Measurements from ENCODE around the gene TPD52L2.
"Not testable (repeated sequence)": the region's sequence is repeated elsewhere in the genome, so short reads cannot be mapped to it uniquely, and the experiment has no call there.

TPD52L2 gene

DNA sequence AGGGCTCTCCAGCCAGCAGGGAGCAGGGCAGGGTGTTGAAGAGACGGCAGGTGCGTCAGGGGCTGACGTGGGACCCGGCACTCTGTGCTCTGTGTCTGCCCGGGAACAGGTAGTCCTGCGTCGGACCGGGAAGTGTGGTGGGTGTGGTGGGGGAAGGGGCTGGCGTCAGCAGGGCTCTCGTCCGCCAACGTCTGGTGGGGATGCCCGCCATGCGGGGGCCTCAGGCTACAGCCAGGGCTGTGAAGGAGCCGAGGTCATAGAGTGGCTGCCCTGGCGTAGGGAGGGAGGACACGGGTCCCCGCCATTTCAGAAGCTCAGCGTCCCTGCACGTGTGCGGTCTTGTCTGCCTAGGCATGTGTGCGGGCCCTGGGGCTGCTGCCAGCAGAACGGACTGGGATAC lies 55.2 kb downstream of the TPD52L2 start:
- Histone ChIP-seq H3K36me3 (ENCODE audit: control insufficient read depth, insufficient read depth, low read length) (no peaks in the 10 kb centered on the region), H3K9me3 (ENCODE audit: control insufficient read depth, insufficient read depth, low read length) (no peaks in the 10 kb centered on the region), H3K4me3 (ENCODE audit: low read depth, low read length) (no peak overlapping the region), H3K4me1 (ENCODE audit: control insufficient read depth, insufficient read depth, low read length) (no peaks in the 10 kb centered on the region), H3K9ac (ENCODE audit: low read depth, low read length) (no peak overlapping the region), H3K27me3 (ENCODE audit: control insufficient read depth, insufficient read depth, low read length) (no peaks in the 10 kb centered on the region)

DNA sequence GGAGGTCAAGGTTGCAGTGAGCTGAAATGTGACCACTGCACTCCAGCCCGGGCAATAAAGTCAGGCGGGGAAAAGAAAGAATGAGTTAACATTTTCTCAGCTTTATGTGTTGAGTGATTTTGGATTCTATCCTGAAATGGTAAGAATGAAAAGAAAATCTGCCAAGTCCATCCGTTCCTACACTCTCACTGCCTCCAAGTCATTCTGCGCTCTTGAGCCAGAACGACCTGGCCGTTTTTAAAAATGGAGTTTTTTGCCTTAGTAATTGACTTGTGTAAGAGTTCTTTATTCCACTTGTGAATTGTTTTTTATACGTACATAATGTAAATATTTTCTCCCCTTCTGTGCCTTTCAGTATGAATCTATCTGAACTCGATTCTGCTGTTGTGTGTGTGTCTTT lies 58.6 kb downstream of the TPD52L2 start:
- no peak overlapping the region for H3K9ac ChIP-seq (ENCODE audit: low read depth, low read length)
- H3K4me1 ChIP-seq (ENCODE audit: control insufficient read depth, insufficient read depth, low read length), result no peaks in the 10 kb centered on the region

DNA sequence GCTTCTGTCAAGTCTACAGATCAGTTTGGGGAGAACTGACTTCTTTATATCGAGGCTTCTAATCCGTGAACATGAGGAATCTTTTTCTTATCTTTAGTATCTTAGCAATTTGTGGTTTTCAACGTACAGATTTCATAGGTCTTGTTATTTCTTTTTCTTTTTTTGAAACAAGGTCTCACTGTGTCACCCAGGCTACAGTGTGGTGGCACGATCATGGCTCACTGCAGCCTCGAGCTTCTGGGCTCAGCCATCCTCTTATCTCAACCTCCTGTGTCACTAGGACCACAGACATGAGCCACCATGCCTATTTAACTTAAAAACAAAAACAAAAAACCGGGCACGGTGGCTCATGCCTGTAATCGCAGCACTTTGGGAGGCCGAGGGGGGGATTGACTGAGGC lies 59.2 kb downstream of the TPD52L2 start:
- Histone ChIP-seq H3K4me1 (ENCODE audit: control insufficient read depth, insufficient read depth, low read length) (no peaks in the 10 kb centered on the region), H3K36me3 (ENCODE audit: control insufficient read depth, insufficient read depth, low read length) (peaks cover 14% of the 10 kb centered on the region), H3K9ac (ENCODE audit: low read depth, low read length) (no peak overlapping the region), H3K9me3 (ENCODE audit: control insufficient read depth, insufficient read depth, low read length) (no peaks in the 10 kb centered on the region), H3K4me3 (ENCODE audit: low read depth, low read length) (no peak overlapping the region), H3K27me3 (ENCODE audit: control insufficient read depth, insufficient read depth, low read length) (no peaks in the 10 kb centered on the region)

More for the DNA sequence above, 58.6 kb downstream of the TPD52L2 start:
- H3K4me3 ChIP-seq (ENCODE audit: low read depth, low read length), result no peak overlapping the region
- H3K27me3 ChIP-seq (ENCODE audit: control insufficient read depth, insufficient read depth, low read length), result no peaks in the 10 kb centered on the region
- H3K36me3 ChIP-seq (ENCODE audit: control insufficient read depth, insufficient read depth, low read length), result peaks cover 8% of the 10 kb centered on the region
- no peaks in the 10 kb centered on the region for H3K9me3 ChIP-seq (ENCODE audit: control insufficient read depth, insufficient read depth, low read length)

DNA sequence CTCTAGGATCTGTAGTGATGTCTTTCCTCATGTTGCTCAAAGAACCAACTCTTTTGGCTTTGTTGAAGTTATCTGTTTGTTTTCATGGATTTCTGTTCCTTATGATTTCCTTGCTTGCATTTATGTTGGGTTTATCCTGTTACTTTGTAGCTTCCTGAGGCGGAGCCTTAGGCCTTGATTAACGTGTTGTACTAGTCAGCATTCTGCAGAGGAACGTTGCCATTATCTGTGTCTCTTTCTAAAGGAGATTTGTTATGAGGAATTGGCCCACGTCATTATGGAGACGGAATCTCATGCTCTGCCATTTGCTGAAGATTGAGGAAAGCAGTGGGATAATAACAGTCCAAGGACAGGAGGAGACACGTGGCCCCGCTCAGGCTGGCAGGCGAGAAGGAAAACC lies 61.2 kb downstream of the TPD52L2 start:
- no peaks in the 10 kb centered on the region for H3K9me3 ChIP-seq (ENCODE audit: control insufficient read depth, insufficient read depth, low read length)
- H3K36me3 ChIP-seq (ENCODE audit: control insufficient read depth, insufficient read depth, low read length), result peaks cover 28% of the 10 kb centered on the region
- H3K27me3 ChIP-seq (ENCODE audit: control insufficient read depth, insufficient read depth, low read length), result no peaks in the 10 kb centered on the region
- no peak overlapping the region for H3K9ac ChIP-seq (ENCODE audit: low read depth, low read length)
- H3K4me3 ChIP-seq (ENCODE audit: low read depth, low read length), result no peak overlapping the region
- H3K4me1 ChIP-seq (ENCODE audit: control insufficient read depth, insufficient read depth, low read length), result no peaks in the 10 kb centered on the region

DNA sequence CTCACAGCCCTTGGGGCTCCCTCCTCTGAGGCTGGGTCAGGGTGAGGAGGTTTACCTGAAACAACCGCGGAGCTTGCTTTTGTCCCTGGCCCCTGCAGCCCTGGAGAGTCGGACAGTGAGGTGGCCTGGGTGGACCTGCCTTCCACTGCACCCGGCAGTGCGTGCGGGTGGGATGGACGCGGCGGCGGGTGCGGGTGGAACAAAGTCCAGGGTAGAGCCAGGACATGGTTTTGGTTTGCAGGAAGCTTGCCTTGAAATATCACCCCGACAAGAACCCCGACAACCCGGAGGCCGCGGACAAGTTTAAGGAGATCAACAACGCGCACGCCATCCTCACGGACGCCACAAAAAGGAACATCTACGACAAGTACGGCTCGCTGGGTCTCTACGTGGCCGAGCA lies 64.0 kb downstream of the TPD52L2 start:
- peaks cover 41% of the 10 kb centered on the region for H3K36me3 ChIP-seq (ENCODE audit: control insufficient read depth, insufficient read depth, low read length)
- no peaks in the 10 kb centered on the region for H3K4me1 ChIP-seq (ENCODE audit: control insufficient read depth, insufficient read depth, low read length)
- no peaks in the 10 kb centered on the region for H3K9me3 ChIP-seq (ENCODE audit: control insufficient read depth, insufficient read depth, low read length)
- no peak overlapping the region for H3K4me3 ChIP-seq (ENCODE audit: low read depth, low read length)
- H3K27me3 ChIP-seq (ENCODE audit: control insufficient read depth, insufficient read depth, low read length), result no peaks in the 10 kb centered on the region
- no peak overlapping the region for H3K9ac ChIP-seq (ENCODE audit: low read depth, low read length)

DNA sequence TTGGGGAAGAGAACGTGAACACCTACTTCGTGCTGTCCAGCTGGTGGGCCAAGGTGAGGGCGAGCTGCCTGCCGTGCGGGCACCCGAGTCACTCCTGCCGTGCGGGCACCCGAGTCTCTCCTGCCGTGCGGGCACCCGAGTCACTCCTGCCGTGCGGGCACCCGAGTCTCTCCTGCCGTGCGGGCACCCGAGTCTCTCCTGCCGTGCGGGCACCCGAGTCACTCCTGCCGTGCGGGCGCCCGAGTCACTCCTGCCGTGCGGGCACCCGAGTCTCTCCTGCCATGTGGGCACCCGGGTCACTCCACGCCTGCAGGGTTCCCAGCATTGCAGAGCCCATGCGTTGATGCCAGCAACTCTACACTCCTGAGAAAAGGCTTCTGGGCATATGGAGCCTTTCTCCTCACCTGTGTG lies 64.4 kb downstream of the TPD52L2 start:
- not testable (repeated sequence) for H3K4me1 ChIP-seq (ENCODE audit: control insufficient read depth, insufficient read depth, low read length); H3K9me3 ChIP-seq (ENCODE audit: control insufficient read depth, insufficient read depth, low read length); H3K4me3 ChIP-seq (ENCODE audit: low read depth, low read length); H3K9ac ChIP-seq (ENCODE audit: low read depth, low read length); H3K27me3 ChIP-seq (ENCODE audit: control insufficient read depth, insufficient read depth, low read length)
- peaks cover 41% of the 10 kb centered on the region for H3K36me3 ChIP-seq (ENCODE audit: control insufficient read depth, insufficient read depth, low read length)

DNA sequence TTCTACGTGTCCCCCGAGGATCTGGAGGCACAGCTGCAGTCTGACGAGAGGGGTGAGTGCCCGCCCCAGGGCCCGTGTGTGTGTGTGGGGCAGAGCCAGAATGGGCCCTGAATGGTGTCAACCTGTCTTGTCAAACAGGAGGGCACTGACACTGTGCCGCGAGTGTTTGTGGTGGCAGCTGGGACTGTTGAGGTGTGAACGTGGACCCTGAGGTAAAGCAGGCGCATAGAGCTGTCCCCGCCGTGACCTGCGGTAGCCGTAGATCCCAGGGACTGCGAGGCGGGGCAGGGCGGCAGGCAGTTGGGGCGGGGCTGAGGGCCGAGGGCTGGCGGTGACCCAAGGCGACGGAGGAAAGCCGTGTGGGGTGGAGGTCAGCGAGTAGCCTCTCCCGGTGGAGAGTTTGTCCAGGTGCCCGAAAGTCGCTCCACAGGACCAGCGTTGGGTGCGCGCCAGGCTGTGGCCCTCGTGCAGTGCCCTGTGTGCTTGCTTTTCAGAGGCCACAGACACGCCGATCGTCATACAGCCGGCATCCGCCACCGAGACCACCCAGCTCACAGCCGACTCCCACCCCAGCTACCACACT lies 66.0 kb downstream of the TPD52L2 start:
- Histone ChIP-seq H3K36me3 (ENCODE audit: control insufficient read depth, insufficient read depth, low read length) (peaks cover 46% of the 10 kb centered on the region), H3K27me3 (ENCODE audit: control insufficient read depth, insufficient read depth, low read length) (no peaks in the 10 kb centered on the region), H3K4me1 (ENCODE audit: control insufficient read depth, insufficient read depth, low read length) (no peaks in the 10 kb centered on the region), H3K4me3 (ENCODE audit: low read depth, low read length) (no peak overlapping the region), H3K9me3 (ENCODE audit: control insufficient read depth, insufficient read depth, low read length) (no peaks in the 10 kb centered on the region), H3K9ac (ENCODE audit: low read depth, low read length) (no peak overlapping the region)

DNA sequence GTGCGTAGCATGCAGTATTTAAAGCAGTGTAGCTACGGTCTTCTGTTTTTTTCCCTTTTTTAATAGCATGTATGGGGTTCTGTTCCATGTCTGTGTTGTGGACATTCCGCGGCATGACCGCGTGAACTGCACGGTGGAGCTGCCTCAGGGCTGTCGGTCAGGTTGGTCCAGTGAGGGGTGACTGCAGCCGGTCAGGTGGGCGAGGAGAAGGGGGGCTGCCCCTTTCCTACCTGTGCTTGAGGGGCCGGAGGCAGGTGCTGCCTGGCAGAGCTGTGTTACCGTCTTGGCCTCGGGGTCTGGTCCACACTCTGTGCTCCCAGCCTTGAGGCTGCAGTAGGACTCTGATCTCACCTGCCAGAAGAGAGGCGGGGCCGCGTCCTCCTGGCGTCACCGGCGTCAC lies 66.7 kb downstream of the TPD52L2 start:
- Histone ChIP-seq H3K4me3 (ENCODE audit: low read depth, low read length) (no peak overlapping the region), H3K4me1 (ENCODE audit: control insufficient read depth, insufficient read depth, low read length) (no peaks in the 10 kb centered on the region), H3K9me3 (ENCODE audit: control insufficient read depth, insufficient read depth, low read length) (no peaks in the 10 kb centered on the region), H3K36me3 (ENCODE audit: control insufficient read depth, insufficient read depth, low read length) (peaks cover 46% of the 10 kb centered on the region), H3K27me3 (ENCODE audit: control insufficient read depth, insufficient read depth, low read length) (no peaks in the 10 kb centered on the region), H3K9ac (ENCODE audit: low read depth, low read length) (no peak overlapping the region)

DNA sequence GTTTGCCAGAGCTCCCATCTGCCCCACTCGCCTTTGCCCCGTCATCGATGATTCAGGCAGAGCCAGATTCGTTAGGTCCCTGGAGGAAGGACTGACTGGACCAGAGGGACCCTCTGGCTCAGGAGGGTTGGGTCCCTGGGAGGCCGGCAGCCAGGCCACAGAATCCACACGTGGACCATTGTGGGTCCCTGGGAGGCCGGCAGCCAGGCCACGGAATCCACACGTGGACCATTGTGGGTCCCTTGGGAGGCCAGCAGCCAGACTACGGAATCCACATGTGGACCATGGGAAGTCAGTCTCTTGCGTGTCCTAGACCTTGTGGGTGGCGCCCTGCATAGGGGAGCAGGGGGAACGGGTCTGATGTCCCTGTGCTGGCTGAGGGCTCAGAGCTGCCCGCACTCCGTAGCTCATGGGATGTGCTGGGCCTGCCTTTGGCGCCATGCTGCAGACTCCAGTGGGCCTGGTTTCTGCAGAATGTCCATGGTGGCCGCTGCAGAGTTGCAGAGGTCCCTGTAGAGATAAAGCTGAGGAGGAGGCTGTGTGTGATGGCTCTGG lies 67.6 kb downstream of the TPD52L2 start:
- Histone ChIP-seq H3K4me3 (ENCODE audit: low read depth, low read length) (no peak overlapping the region), H3K9ac (ENCODE audit: low read depth, low read length) (no peak overlapping the region), H3K36me3 (ENCODE audit: control insufficient read depth, insufficient read depth, low read length) (peaks cover 46% of the 10 kb centered on the region), H3K27me3 (ENCODE audit: control insufficient read depth, insufficient read depth, low read length) (no peaks in the 10 kb centered on the region), H3K9me3 (ENCODE audit: control insufficient read depth, insufficient read depth, low read length) (no peaks in the 10 kb centered on the region), H3K4me1 (ENCODE audit: control insufficient read depth, insufficient read depth, low read length) (no peaks in the 10 kb centered on the region)

DNA sequence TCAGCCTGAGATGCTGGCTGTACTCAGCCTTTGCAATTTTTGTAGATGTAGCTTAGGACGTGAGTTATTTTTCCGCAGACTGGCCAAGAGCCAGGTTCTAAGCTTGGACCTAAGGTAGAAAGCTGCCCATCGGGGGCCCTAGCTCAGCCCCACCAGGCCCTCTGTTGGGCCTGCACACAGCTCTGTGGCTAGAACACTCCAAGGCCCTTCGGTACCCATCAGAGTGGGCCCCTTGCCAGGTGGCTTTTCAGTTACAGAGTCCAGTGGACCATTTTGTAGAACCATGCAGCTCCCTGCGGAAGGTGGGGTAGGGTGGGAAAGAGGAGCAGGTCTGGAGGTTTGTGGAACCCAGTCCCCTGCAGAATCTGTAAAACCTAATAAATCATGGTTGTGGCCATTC lies 68.6 kb downstream of the TPD52L2 start:
- Histone ChIP-seq H3K36me3 (ENCODE audit: control insufficient read depth, insufficient read depth, low read length) (peaks cover 39% of the 10 kb centered on the region), H3K4me3 (ENCODE audit: low read depth, low read length) (no peak overlapping the region), H3K9ac (ENCODE audit: low read depth, low read length) (no peak overlapping the region), H3K9me3 (ENCODE audit: control insufficient read depth, insufficient read depth, low read length) (no peaks in the 10 kb centered on the region), H3K27me3 (ENCODE audit: control insufficient read depth, insufficient read depth, low read length) (no peaks in the 10 kb centered on the region), H3K4me1 (ENCODE audit: control insufficient read depth, insufficient read depth, low read length) (no peaks in the 10 kb centered on the region)

DNA sequence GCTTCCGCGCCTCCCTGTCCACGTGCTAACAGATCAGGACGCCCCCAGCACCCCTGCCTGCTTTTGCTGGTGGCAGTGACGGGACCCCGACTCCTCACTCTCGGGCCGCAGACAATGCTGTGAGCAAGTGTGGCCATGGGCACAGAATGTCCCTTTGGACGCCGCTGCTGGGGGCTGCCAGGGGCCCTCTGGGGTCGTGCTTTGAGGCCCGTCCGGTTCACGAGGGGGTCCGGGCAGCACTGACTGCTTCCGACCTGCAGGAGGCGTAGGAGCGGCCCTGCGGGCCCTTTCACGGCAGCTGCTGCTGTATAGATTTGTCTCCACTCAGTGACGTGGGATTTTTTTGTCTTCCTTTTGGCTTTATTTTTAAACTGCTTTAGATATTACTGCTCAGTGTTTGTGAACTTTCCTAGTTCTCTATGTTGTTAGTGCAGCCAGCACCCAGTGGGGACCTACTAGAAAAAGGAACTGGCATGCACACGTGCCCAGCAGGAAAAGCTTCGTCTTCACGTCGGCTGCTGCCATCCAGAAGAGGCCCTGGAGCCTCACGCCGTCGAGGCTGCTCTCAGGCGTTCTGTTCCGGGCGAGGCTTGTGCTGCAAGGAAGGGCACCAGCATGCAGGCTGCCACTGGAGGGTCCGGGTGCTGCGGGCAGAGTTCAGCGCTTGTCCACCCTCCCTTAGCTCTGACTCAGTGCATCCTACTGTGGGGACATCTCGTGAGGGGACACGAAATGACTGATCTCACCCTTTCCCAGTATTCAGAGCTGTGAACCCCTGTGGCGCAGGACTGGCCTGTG lies 69.4 kb downstream of the TPD52L2 start:
- H3K4me1 ChIP-seq (ENCODE audit: control insufficient read depth, insufficient read depth, low read length), result no peaks in the 10 kb centered on the region
- no peak overlapping the region for H3K9ac ChIP-seq (ENCODE audit: low read depth, low read length)
- no peak overlapping the region for H3K4me3 ChIP-seq (ENCODE audit: low read depth, low read length)
- no peaks in the 10 kb centered on the region for H3K9me3 ChIP-seq (ENCODE audit: control insufficient read depth, insufficient read depth, low read length)
- H3K27me3 ChIP-seq (ENCODE audit: control insufficient read depth, insufficient read depth, low read length), result no peaks in the 10 kb centered on the region
- peaks cover 31% of the 10 kb centered on the region for H3K36me3 ChIP-seq (ENCODE audit: control insufficient read depth, insufficient read depth, low read length)

DNA sequence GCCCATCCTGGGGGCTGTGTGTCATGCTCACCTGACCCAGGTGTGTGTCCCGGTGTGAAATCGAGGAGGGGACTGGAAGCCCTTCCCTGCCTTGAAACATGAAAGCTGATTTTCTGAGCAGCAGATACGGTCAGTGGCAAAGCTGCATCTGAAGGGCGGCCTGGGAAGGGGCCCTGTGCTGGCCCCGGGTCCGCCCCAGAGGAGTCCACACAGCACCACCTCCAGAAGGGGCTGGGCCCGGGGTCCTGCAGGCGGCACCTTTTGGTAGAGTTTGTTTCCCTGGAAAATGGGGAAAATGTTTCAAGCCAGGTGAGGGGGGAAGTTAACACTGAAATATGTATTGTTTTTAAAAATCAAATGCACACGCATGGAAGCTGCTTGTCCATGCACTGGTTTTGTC lies 70.4 kb downstream of the TPD52L2 start:
- Histone ChIP-seq H3K9me3 (ENCODE audit: control insufficient read depth, insufficient read depth, low read length) (no peaks in the 10 kb centered on the region), H3K27me3 (ENCODE audit: control insufficient read depth, insufficient read depth, low read length) (no peaks in the 10 kb centered on the region), H3K9ac (ENCODE audit: low read depth, low read length) (no peak overlapping the region), H3K4me3 (ENCODE audit: low read depth, low read length) (no peak overlapping the region), H3K4me1 (ENCODE audit: control insufficient read depth, insufficient read depth, low read length) (no peaks in the 10 kb centered on the region), H3K36me3 (ENCODE audit: control insufficient read depth, insufficient read depth, low read length) (peaks cover 25% of the 10 kb centered on the region)
